ENCODE measurements around the gene NINJ1. TPM values are rescaled to one million over a fixed set of nuclear protein-coding genes. Genes with fewer than 3 reads are reported as not detected.

The NINJ1 gene
- total RNA-seq, 4 donors from 2014 or later, result 82.9 to 168 (median 121) TPM

DNA sequence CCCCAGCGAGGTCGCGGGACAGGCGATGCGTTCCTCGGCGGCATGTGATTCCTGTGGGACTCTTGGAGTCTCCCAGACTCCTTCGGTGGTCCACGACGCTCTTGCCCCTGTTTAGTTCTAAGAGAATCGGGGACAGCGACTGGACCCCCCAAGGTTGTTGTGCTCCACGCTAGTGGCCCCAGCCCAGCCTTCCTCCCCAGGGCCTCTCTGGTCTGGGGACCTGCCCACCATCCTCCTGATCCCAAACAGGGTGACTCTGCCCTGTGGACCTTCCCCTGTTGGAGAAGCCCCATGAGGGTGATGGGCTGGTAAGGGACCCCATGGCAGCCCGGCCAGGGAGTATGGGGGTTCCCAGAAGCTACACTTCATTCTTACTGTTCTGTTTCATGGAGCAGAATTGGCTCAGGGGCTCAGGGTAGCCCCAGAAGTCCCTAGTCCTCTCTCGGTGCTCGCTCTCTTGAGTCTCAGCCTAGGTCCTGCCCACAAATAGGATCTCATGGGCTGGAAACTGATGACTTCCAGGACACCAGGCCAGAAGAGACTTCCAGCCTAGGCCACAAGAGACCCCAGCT is 37.2 kb downstream of the NINJ1 start:
- Histone ChIP-seq H3K4me3 (replicated peaks in 1 of 3) (peak overlapping the region; percentile 77 to 96 (median 92)), H3K36me3 (no peaks in the 10 kb centered on the region), H3K27ac (peak overlapping the region; percentile 78 to 94 (median 80)), H3K9me3 (no peaks in the 10 kb centered on the region), H3K27me3 (no peaks in the 10 kb centered on the region), H3K4me1 (peaks cover 32 to 59% of the 10 kb centered on the region in 2 donors)
- intact Hi-C loops (cut with DNase I), result no loop called here
- no peak for DNase-seq
- WGBS, 2 donors, result 8 to 46% methylated on average over 5 to 8 of the region's 16 CpGs
- TF ChIP-seq, protein P1, sequence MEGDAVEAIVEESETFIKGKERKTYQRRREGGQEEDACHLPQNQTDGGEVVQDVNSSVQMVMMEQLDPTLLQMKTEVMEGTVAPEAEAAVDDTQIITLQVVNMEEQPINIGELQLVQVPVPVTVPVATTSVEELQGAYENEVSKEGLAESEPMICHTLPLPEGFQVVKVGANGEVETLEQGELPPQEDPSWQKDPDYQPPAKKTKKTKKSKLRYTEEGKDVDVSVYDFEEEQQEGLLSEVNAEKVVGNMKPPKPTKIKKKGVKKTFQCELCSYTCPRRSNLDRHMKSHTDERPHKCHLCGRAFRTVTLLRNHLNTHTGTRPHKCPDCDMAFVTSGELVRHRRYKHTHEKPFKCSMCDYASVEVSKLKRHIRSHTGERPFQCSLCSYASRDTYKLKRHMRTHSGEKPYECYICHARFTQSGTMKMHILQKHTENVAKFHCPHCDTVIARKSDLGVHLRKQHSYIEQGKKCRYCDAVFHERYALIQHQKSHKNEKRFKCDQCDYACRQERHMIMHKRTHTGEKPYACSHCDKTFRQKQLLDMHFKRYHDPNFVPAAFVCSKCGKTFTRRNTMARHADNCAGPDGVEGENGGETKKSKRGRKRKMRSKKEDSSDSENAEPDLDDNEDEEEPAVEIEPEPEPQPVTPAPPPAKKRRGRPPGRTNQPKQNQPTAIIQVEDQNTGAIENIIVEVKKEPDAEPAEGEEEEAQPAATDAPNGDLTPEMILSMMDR (IDR thresholded peaks at IDR 0.05), result no peak
- TF ChIP-seq POLR2A (IDR thresholded peaks at IDR 0.05), result no peak

- Histone ChIP-seq H3K4me3 (replicated peaks in 1 of 3) (peak within 1 kb of the TSS; percentile 77 to 96 (median 92)), H3K9me3 (no peaks in the 10 kb centered on the region), H3K27ac (peak within 1 kb of the TSS; percentile 92 to 94 (median 94)), H3K27me3 (no peaks in the 10 kb centered on the region), H3K4me1 (peaks cover 32 to 59% of the 10 kb centered on the region in 2 donors), H3K36me3 (no peaks in the 10 kb centered on the region)
- TF ChIP-seq, protein P1 (IDR thresholded peaks at IDR 0.05), result peak in 1 of 6 experiments; percentile 4
- TF ChIP-seq POLR2A (IDR thresholded peaks at IDR 0.05), result peak; percentile 87 to 98
- intact Hi-C loops (cut with DNase I), result no loop called here
- peak; percentile 70 to 77 for DNase-seq
- WGBS, 2 donors, result 0% methylated on average over 9 to 15 of the region's 65 CpGs
Measured at GRCh38 chr9:93096131-93096802, 37.8 kb downstream of the NINJ1 start, which contains the start of gene CARD19. TSS of gene CARD19 (plus strand) at chr9:93096217. CDS start at chr9:93096346, 129 bp downstream.

- peak; percentile 45 to 82 for TF ChIP-seq POLR2A (IDR thresholded peaks at IDR 0.05)
- TF ChIP-seq, protein P1 (IDR thresholded peaks at IDR 0.05), result no peak
- DNase-seq, result peak; percentile 100
- Histone ChIP-seq H3K27ac (peak overlapping the region; percentile 92 to 94 (median 94)), H3K4me3 (replicated peaks in 1 of 3) (peak overlapping the region in 1 of 3 donors; percentile 92), H3K4me1 (peaks cover 32 to 59% of the 10 kb centered on the region in 2 donors), H3K27me3 (no peaks in the 10 kb centered on the region), H3K36me3 (no peaks in the 10 kb centered on the region), H3K9me3 (no peaks in the 10 kb centered on the region)
- 8 to 32% methylated on average over 13 of the region's 95 CpGs for WGBS, 2 donors
- intact Hi-C loops (cut with DNase I), result no loop called here
Measured at GRCh38 chr9:93095205-93096130, 38.6 kb downstream of the NINJ1 start.

- no peak for TF ChIP-seq POLR2A (IDR thresholded peaks at IDR 0.05)
- TF ChIP-seq, protein P1 (IDR thresholded peaks at IDR 0.05), result no peak
- Histone ChIP-seq H3K4me1 (peaks cover 32 to 57% of the 10 kb centered on the region in 2 donors), H3K4me3 (replicated peaks in 1 of 3) (peak overlapping the region in 1 of 3 donors; percentile 28), H3K9me3 (no peaks in the 10 kb centered on the region), H3K27ac (peak overlapping the region; percentile 92 to 94 (median 93)), H3K36me3 (no peaks in the 10 kb centered on the region), H3K27me3 (no peaks in the 10 kb centered on the region)
- WGBS, 2 donors, result 51 to 63% methylated on average over 10 to 11 of the region's 11 CpGs
- intact Hi-C loops (cut with DNase I), result no loop called here
- DNase-seq, result peak; percentile 58 to 60
Measured at GRCh38 chr9:93094658-93095204, 39.3 kb downstream of the NINJ1 start.
